ENCODE data around the gene FNDC1. TPM values are rescaled to one million over a fixed set of nuclear protein-coding genes. Genes with fewer than 3 reads are reported as not detected.

FNDC1 gene
- total and polyA plus RNA-seq, 12 donors, result 0.07 to 6.2 (median 2.7) TPM

DNA sequence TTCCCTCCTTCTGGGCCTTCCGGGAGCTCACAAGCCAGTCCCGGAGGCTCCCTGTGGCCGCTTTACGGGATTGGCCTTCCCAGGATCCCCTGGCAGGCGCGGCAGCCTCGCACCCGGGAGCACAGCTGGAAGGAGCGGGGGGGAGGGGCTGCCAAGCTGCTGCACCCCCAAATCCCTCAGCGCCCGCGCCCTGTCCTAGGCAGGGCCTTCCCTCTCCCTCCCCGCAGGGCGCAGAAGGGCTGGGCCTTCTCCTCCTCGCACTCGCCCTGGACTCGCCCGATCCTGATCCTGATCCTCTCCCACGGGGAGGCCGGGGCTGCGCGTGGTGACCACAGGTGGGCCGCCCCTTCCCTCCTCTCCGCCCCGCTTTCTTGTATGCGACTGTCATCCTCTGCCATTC is 146.4 kb downstream of the FNDC1 start:
- Histone ChIP-seq H3K9me3 (peaks cover 0 to 2% (median 0%) of the 10 kb centered on the region in 11 donors), H3K4me1 (no peaks in the 10 kb centered on the region), H3K36me3 (no peaks in the 10 kb centered on the region), H3K4me3 (no peak overlapping the region), H3K27me3 (no peaks in the 10 kb centered on the region), H3K27ac (no peak overlapping the region)
- intact Hi-C loops (cut with DNase I), result no loop called here
- WGBS, 2 donors, result 84 to 87% methylated on average over 26 of the region's 26 CpGs
- TF ChIP-seq, protein P1, sequence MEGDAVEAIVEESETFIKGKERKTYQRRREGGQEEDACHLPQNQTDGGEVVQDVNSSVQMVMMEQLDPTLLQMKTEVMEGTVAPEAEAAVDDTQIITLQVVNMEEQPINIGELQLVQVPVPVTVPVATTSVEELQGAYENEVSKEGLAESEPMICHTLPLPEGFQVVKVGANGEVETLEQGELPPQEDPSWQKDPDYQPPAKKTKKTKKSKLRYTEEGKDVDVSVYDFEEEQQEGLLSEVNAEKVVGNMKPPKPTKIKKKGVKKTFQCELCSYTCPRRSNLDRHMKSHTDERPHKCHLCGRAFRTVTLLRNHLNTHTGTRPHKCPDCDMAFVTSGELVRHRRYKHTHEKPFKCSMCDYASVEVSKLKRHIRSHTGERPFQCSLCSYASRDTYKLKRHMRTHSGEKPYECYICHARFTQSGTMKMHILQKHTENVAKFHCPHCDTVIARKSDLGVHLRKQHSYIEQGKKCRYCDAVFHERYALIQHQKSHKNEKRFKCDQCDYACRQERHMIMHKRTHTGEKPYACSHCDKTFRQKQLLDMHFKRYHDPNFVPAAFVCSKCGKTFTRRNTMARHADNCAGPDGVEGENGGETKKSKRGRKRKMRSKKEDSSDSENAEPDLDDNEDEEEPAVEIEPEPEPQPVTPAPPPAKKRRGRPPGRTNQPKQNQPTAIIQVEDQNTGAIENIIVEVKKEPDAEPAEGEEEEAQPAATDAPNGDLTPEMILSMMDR (IDR thresholded peaks at IDR 0.05), result no peak
- ATAC-seq, result peak in 1 of 8 donors; percentile 30
- DNase-seq, result no peak

DNA sequence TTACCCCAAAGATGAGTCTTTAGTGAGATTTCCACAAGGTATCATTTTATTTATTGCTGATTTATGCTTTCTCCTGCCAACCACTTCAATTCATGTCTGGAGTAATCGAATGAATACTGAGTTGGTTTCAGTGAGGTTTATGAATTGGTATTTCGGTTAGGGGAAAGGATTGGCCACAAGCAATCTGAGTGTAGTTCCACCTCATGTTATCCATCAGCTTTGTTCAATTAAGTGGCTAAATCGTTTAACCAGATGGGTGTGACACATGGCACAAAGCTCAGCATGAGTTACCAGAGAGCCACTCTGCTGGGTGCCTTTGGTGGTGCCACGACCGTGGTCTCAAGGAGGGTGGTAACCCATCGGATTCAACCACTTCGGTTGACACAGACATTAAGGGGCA is 148.2 kb downstream of the FNDC1 start:
- Histone ChIP-seq H3K4me1 (no peaks in the 10 kb centered on the region), H3K27me3 (peaks cover 0 to 3% (median 0%) of the 10 kb centered on the region in 7 donors), H3K27ac (no peak overlapping the region), H3K9me3 (peaks cover 0 to 10% (median 0%) of the 10 kb centered on the region in 11 donors), H3K4me3 (no peak overlapping the region), H3K36me3 (no peaks in the 10 kb centered on the region)
- intact Hi-C loops (cut with DNase I), result no loop called here
- TF ChIP-seq, protein P1 (IDR thresholded peaks at IDR 0.05), result no peak
- WGBS, 2 donors, result 86% methylated on average over 7 of the region's 7 CpGs
- DNase-seq (no peak), ATAC-seq (no peak)

DNA sequence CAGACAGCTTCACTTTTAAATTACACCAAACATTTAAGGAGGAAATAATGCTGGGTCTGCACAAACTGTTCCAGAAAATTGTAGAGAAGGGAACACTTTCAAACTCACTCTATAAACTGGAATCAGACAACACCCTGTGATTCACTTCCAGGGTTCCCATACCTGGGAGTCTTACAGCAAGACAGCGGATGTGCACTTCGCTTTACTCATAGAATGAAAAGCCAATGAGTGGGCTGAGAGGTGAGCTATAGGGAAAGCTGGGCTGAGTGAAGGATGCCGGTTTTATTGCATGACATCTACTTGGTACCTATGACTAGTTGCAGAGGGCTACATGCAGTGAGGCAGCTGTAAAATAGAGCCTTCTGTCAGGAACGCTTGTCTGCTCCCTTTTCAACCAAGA is 152.1 kb downstream of the FNDC1 start:
- intact Hi-C loops (cut with DNase I), result no loop called here
- Histone ChIP-seq H3K4me3 (no peak overlapping the region), H3K36me3 (no peaks in the 10 kb centered on the region), H3K27ac (no peak overlapping the region), H3K9me3 (peaks cover 0 to 10% (median 0%) of the 10 kb centered on the region in 11 donors), H3K27me3 (peaks cover 0 to 3% (median 0%) of the 10 kb centered on the region in 7 donors), H3K4me1 (no peaks in the 10 kb centered on the region)
- 84 to 86% methylated on average over 4 of the region's 4 CpGs for WGBS, 2 donors
- ATAC-seq (no peak), DNase-seq (no peak)
- TF ChIP-seq, protein P1 (IDR thresholded peaks at IDR 0.05), result no peak

Other genes with a start within 250 kb of the FNDC1 start
- 10 to 100 TPM in 7 of 10 donors, 1 to 10 TPM in 3; 7.2 to 11.7 (median 10.3) TPM for gene RSPH3, start 169.2 kb upstream of the FNDC1 start, total RNA-seq
- 1 to 10 TPM; 2.3 to 2.8 TPM for gene RSPH3, start 169.2 kb upstream of the FNDC1 start, polyA plus RNA-seq
- gene TAGAP, start 124.4 kb upstream of the FNDC1 start, total RNA-seq, result 1 to 10 TPM in 5 of 10 donors, under 1 TPM in 5; 0.45 to 6.5 (median 0.98) TPM
- gene TAGAP, start 124.4 kb upstream of the FNDC1 start, polyA plus RNA-seq, result under 1 TPM; 0.28 to 0.37 TPM

All from heart right ventricle (tissue), 16 donors.